Upper lobe of left lung (tissue), 4 donors: Measurements from ENCODE around the gene ATP13A4.

Source experiments
- CTCF ChIP-seq, 6 experiments: fragments of 450-650 bp in 4 of 6; fragments of 200-600 bp in 2 of 6; sonication (generic) in 2 of 6; IDR thresholded peaks; one replicate each; pipeline ENCODE4 v1.5.1; 2016 to 2019; ENCODE audit warnings: antibody characterized with exemption in 6 of 6
- EP300 ChIP-seq, 4 donors: sonication (generic); formaldehyde crosslinking; IDR thresholded peaks; one replicate each; pipeline ENCODE4 v1.5.1; 2017; ENCODE audit warnings: antibody characterized with exemption in 4 of 4, control low read depth in 2 of 4
- POLR2AphosphoS5 ChIP-seq, 2 donors: sonication (generic); formaldehyde crosslinking; IDR thresholded peaks; one replicate each; pipeline ENCODE4 v1.5.1; 2017; ENCODE audit warnings: antibody characterized with exemption in 2 of 2

- no peak for TF ChIP-seq CTCF (IDR thresholded peaks at IDR 0.05)
- no peak for TF ChIP-seq EP300 (IDR thresholded peaks at IDR 0.05)
- no peak for TF ChIP-seq POLR2AphosphoS5 (IDR thresholded peaks at IDR 0.05)
These were observed 135.9 kb downstream of the ATP13A4 start for GRCh38 chr3:193418576-193419373.
